ENCODE measurements around the gene GPBAR1. TPM values are rescaled to one million over a fixed set of nuclear protein-coding genes. Genes with fewer than 3 reads are reported as not detected.

The GPBAR1 gene
- total and polyA plus RNA-seq, 9 of the 15 experiments (the other 6 are each of a cell fraction or from before 2014, with no cell fraction given), result not detected

GRCh38 chr2:218269900-218270720, 9.3 kb downstream of the GPBAR1 start, which contains the start of the genes AAMP and PNKD (continued):
- no peak for TF ChIP-seq ZBTB1 (CRISPR knock-in tag; IDR thresholded peaks at IDR 0.05; ENCODE audit: borderline replicate concordance, low read depth)
- TF ChIP-seq PTRF (tag; IDR thresholded peaks at IDR 0.05), result no peak
- TF ChIP-seq ZNF449 (CRISPR knock-in tag; IDR thresholded peaks at IDR 0.05), result no peak
- peak; percentile 83 for TF ChIP-seq RBM25 (IDR thresholded peaks at IDR 0.05; ENCODE audit: low read depth, low read length, severe bottlenecking)
- TF ChIP-seq FOXJ3 (CRISPR knock-in tag; IDR thresholded peaks at IDR 0.05), result no peak
- TF ChIP-seq E2F3 (CRISPR knock-in tag; IDR thresholded peaks at IDR 0.05), result 0 out of 2 replicates have a peak, but pooled peaks have one; percentile 26
- no peak for TF ChIP-seq ID3 (CRISPR knock-in tag; IDR thresholded peaks at IDR 0.05)
- no peak for TF ChIP-seq ID3 (tag; IDR thresholded peaks at IDR 0.05)
- peak; percentile 90 for TF ChIP-seq POU5F1 (IDR thresholded peaks at IDR 0.05; ENCODE audit: borderline replicate concordance, low read depth, low read length, partially characterized antibody)
- no peak for TF ChIP-seq ZNF431 (CRISPR knock-in tag; IDR thresholded peaks at IDR 0.05)
- TF ChIP-seq, protein P1, sequence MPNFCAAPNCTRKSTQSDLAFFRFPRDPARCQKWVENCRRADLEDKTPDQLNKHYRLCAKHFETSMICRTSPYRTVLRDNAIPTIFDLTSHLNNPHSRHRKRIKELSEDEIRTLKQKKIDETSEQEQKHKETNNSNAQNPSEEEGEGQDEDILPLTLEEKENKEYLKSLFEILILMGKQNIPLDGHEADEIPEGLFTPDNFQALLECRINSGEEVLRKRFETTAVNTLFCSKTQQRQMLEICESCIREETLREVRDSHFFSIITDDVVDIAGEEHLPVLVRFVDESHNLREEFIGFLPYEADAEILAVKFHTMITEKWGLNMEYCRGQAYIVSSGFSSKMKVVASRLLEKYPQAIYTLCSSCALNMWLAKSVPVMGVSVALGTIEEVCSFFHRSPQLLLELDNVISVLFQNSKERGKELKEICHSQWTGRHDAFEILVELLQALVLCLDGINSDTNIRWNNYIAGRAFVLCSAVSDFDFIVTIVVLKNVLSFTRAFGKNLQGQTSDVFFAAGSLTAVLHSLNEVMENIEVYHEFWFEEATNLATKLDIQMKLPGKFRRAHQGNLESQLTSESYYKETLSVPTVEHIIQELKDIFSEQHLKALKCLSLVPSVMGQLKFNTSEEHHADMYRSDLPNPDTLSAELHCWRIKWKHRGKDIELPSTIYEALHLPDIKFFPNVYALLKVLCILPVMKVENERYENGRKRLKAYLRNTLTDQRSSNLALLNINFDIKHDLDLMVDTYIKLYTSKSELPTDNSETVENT (CRISPR knock-in tag; IDR thresholded peaks at IDR 0.05), result no peak
- no peak for TF ChIP-seq PHB2 (IDR thresholded peaks at IDR 0.05; ENCODE audit: low read depth)
- TF ChIP-seq LCOR (CRISPR knock-in tag; IDR thresholded peaks at IDR 0.05), result no peak; the same call in 1 of the 2 replicates
- no peak for TF ChIP-seq ZBTB17 (CRISPR knock-in tag; IDR thresholded peaks at IDR 0.05)
- no peak for TF ChIP-seq ZNF512 (tag; IDR thresholded peaks at IDR 0.05)
- TF ChIP-seq SMARCC2 (IDR thresholded peaks at IDR 0.05; ENCODE audit: low read depth), result no peak
- no peak for TF ChIP-seq SMC3 (conservative IDR thresholded peaks at IDR 0.05; ENCODE audit: insufficient read depth, low read depth, low read length)
- TF ChIP-seq HNRNPUL1 (IDR thresholded peaks at IDR 0.05; ENCODE audit: low read length), result no peak
- TF ChIP-seq, protein P2, sequence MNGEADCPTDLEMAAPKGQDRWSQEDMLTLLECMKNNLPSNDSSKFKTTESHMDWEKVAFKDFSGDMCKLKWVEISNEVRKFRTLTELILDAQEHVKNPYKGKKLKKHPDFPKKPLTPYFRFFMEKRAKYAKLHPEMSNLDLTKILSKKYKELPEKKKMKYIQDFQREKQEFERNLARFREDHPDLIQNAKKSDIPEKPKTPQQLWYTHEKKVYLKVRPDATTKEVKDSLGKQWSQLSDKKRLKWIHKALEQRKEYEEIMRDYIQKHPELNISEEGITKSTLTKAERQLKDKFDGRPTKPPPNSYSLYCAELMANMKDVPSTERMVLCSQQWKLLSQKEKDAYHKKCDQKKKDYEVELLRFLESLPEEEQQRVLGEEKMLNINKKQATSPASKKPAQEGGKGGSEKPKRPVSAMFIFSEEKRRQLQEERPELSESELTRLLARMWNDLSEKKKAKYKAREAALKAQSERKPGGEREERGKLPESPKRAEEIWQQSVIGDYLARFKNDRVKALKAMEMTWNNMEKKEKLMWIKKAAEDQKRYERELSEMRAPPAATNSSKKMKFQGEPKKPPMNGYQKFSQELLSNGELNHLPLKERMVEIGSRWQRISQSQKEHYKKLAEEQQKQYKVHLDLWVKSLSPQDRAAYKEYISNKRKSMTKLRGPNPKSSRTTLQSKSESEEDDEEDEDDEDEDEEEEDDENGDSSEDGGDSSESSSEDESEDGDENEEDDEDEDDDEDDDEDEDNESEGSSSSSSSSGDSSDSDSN (IDR thresholded peaks at IDR 0.05; ENCODE audit: borderline replicate concordance in 1 of 2, low read depth in 2 of 2, low read length in 2 of 2), result no peak
- no peak for TF ChIP-seq ZNF174 (CRISPR knock-in tag; IDR thresholded peaks at IDR 0.05)

Data from K562 (cell line).